Calu3 (cell line): ENCODE data around the gene TRIM17. TPM values are rescaled to one million over a fixed set of nuclear protein-coding genes. Genes with fewer than 3 reads are reported as not detected.

Experiments used
- BruUV-seq: library from RNA; stranded (reverse); fragments of 400-500 nt; replicated peaks from 2 replicates; lab custom pipeline; 2021; lab: Mats Ljungman, UMichigan
- CTCF ChIA-PET: fragments of 300-600 bp; sonication (Branson Sonifier 250); formaldehyde crosslinking; loops from one replicate; lab custom pipeline; 2022; ENCODE audit warnings: antibody characterized with exemption; lab: Charles Lee
- DNase-seq: peaks from one replicate; pipeline ENCODE4 v3.0.0; 2022
- H3K27ac Mint-ChIP-seq: one replicate; pipeline ENCODE4 v1.8.0; 2022; ENCODE audit warnings: mixed read lengths; ENCODE audit not compliant: unreplicated experiment
- H3K27me3 Mint-ChIP-seq: one replicate; pipeline ENCODE4 v1.8.0; 2022; ENCODE audit warnings: mixed read lengths; ENCODE audit not compliant: unreplicated experiment
- H3K36me3 Mint-ChIP-seq: one replicate; pipeline ENCODE4 v1.8.0; 2022; ENCODE audit warnings: mild to moderate bottlenecking, moderate library complexity, mixed read lengths; ENCODE audit not compliant: insufficient read depth, unreplicated experiment
- H3K4me1 Mint-ChIP-seq: one replicate; pipeline ENCODE4 v1.8.0; 2022; ENCODE audit warnings: mild to moderate bottlenecking, low read depth, mixed read lengths; ENCODE audit not compliant: unreplicated experiment
- H3K4me3 Mint-ChIP-seq: one replicate; pipeline ENCODE4 v1.8.0; 2022; ENCODE audit warnings: mild to moderate bottlenecking, low read depth, moderate library complexity, mixed read lengths; ENCODE audit not compliant: unreplicated experiment
- H3K9me3 Mint-ChIP-seq: one replicate; pipeline ENCODE4 v1.8.0; 2022; ENCODE audit warnings: low read depth, mixed read lengths; ENCODE audit not compliant: unreplicated experiment
- CTCF ChIP-seq: fragments of 200-600 bp; IDR thresholded peaks from one replicate; pipeline ENCODE4 v1.8.0; 2022; ENCODE audit warnings: antibody characterized with exemption; ENCODE audit not compliant: unreplicated experiment
- intact Hi-C: fragments of 100-400 bp; cut with micrococcal nuclease; formaldehyde crosslinking; loops from one replicate; pipeline ENCODE4 v1.10.0; 2022; ENCODE audit not compliant: unreplicated experiment
- total RNA-seq: library from RNA; stranded (reverse); gene quantifications from 2 replicates; pipeline ENCODE4 v1.2.3, GENCODE V29; 2022

Gene TRIM17
- total RNA-seq, 1 experiment from 2014 or later, result 3.8 TPM

GRCh38 chr1:228393811-228394570 lies 22.7 kb downstream of the TRIM17 start:
- H3K9me3 Mint-ChIP-seq, result no peaks in the 10 kb centered on the region
- peaks cover 58% of the 10 kb centered on the region for H3K36me3 Mint-ChIP-seq
- peaks cover 10% of the 10 kb centered on the region for H3K4me1 Mint-ChIP-seq
- BruUV-seq, result TSS peak; percentile 7
- no peak for TF ChIP-seq CTCF
- H3K4me3 Mint-ChIP-seq, result no peak overlapping the region
- intact Hi-C loops, result loop anchor here (2.0 to 10.0 kb wide), 2 partner anchors 53 to 259 kb away; no protein-coding TSS in a partner anchor
- H3K27me3 Mint-ChIP-seq, result no peaks in the 10 kb centered on the region
- H3K27ac Mint-ChIP-seq, result peak overlapping the region; percentile 48
- no peak for DNase-seq
- CTCF ChIA-PET, result interaction anchor here (0.8 to 1.6 kb wide), 7 partner anchors 11 to 254 kb away, joined by 3 to 9 read pairs (median 5); partner anchors contain the start of genes GUK1 and TRIM11

- peak; percentile 61 for TF ChIP-seq CTCF
- intact Hi-C loops, result loop anchor here (2.0 to 10.0 kb wide), 2 partner anchors 52 to 258 kb away; no protein-coding TSS in a partner anchor
- CTCF ChIA-PET, result interaction anchor here (0.6 to 1.6 kb wide), 9 partner anchors 12 to 262 kb away, joined by 3 to 9 read pairs (median 5); partner anchors contain the start of genes GUK1 and TRIM11
- Mint-ChIP-seq H3K4me3 (no peak overlapping the region), H3K27ac (peak overlapping the region; percentile 48), H3K9me3 (no peaks in the 10 kb centered on the region), H3K27me3 (no peaks in the 10 kb centered on the region), H3K36me3 (peaks cover 53% of the 10 kb centered on the region), H3K4me1 (peaks cover 10% of the 10 kb centered on the region)
- peak; percentile 78 for DNase-seq
- no TSS peak for BruUV-seq
Observed at GRCh38 chr1:228393268-228393701, 23.4 kb downstream of the TRIM17 start.

- BruUV-seq, result no TSS peak
Observed at GRCh38 chr1:228392111-228392936, 24.3 kb downstream of the TRIM17 start.

More at GRCh38 chr1:228392111-228392936, 24.3 kb downstream of the TRIM17 start:
- Mint-ChIP-seq H3K9me3 (no peaks in the 10 kb centered on the region), H3K4me1 (peaks cover 10% of the 10 kb centered on the region), H3K27me3 (no peaks in the 10 kb centered on the region), H3K27ac (no peak overlapping the region), H3K4me3 (no peak overlapping the region), H3K36me3 (peaks cover 47% of the 10 kb centered on the region)
- no peak for TF ChIP-seq CTCF
- intact Hi-C loops, result loop anchor here (2.0 to 10.0 kb wide), 2 partner anchors 52 to 258 kb away; no protein-coding TSS in a partner anchor
- CTCF ChIA-PET, result interaction anchor here (0.6 to 1.5 kb wide), 5 partner anchors 13 to 261 kb away, joined by 3 to 7 read pairs (median 4); partner anchors contain the start of gene GUK1
- no peak for DNase-seq
